GM19099 (cell line): ENCODE data around the gene CDHR4.

Source experiments
- POLR2A ChIP-seq: IDR thresholded peaks from 3 replicates; pipeline ENCODE4 v1.6.1; 2011; ENCODE audit warnings: low read depth; ENCODE audit not compliant: insufficient read length; ENCODE audit errors: extremely low read depth

CDHR4 gene

DNA sequence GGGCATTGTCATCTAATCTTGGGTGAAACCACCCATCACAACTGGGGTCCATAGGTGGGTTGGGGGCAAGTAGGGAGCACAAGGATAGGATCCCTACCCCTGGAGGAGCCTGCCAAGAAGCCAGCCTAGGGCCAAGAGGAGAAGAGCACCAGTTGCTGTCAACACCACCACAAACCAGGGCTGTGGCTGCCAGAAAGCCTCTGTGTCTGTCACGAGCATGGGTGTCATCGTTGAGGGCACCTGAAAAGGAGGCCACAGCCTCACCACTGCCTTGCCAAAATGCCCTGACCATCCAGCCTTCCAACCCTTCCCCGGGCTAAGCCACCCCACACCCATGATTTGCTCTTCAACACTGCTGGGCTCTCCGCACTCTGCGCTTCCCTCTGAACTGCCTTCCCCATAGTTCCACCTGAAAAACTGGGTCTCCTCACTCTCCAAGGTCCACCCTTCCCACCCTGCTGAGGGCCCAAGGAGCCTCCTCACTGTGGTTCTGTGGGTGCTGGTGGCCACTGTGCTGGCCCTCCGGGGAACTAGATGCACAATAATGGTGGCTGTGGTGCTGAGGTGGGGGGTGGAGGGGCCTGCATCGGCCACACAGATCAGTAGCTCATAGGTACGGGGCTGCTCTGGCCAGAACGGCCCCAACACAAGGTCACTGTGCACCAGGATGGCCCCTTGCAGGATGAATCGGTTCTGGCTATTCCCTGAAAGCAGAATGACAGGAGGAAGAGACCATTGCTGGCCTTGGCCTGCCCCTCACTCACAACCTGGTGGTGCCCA lies 7.1 kb downstream of the CDHR4 start:
- no peak for TF ChIP-seq POLR2A

DNA sequence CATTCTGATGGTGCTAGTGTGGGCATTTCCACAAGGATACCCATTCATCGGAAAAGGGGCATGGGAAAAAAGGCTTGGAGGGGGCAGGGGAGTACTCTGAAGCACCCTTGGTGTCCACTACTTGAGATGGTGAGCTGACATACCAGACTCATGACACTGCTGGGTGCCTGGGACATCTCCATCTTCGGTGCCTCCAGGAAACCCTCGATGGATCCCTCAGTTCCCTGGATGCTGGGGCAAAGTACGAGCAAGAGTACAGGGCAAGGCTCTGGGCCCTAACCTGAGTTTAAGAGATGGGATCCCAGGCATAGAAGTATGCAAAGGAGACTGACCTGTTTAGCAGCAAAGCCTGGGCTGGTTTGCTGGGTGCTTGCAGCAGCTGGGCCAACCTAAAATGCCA lies 8.1 kb downstream of the CDHR4 start:
- TF ChIP-seq POLR2A: no peak

DNA sequence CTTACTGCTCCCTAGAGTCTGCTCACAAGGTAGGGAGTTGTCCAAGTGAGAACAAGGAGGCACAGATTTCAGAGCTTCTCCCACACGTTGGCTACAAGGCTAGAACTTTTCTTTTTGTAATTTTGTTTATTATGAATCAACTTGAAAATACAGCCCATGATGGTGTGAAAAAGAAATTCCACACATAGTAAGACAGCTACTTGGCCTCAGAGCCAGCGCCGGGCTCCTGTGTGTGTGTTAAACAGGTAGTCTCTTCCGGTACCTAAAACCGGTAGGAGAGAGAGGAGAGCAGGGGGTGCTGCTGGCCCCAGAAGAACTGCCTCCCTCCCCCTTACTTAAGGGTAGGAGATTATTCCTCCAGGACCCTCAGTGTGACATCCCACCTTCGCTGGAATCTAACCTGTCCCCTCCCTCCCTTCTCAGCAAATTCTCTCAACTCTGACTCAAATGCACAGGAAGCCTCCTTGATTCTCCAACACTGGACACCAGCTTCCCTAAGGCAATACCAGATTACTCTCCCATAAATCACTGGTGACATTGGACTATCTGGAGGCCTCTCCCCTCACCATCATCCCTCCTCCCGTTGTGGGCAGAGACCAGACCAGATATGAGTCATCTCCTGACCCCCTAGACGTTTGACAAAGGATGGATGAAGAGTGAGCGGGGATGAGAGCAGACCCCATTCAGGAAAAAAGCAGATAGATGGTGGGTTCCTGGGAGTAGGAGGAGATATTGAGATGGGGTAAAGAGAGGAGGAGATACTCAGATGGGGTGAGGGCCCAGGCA lies 8.9 kb downstream of the CDHR4 start:
- TF ChIP-seq POLR2A: no peak

DNA sequence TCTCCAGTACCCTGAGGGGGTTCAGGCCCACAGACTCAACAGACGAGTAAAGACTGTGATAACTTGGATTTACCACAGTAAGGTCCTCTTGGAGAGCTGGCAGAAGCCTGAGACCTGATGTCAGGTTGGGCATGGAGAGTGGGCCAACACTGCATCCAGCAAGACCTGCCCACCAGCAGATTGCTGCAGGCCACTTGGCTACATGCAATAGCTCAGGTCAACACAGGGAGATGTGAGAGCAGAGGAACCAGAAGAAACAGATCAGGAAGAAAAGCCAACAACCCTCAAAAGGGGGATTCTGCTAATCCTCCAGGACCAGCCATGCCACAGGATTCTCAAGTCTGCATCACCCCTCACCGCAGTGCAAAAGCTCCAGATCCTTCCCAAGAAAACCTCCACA lies 11.6 kb downstream of the CDHR4 start:
- no peak for TF ChIP-seq POLR2A

GRCh38 chr3:49787536-49787935 lies 12.1 kb downstream of the CDHR4 start:
- TF ChIP-seq POLR2A: no peak

GRCh38 chr3:49787182-49787464 lies 12.6 kb downstream of the CDHR4 start:
- no peak for TF ChIP-seq POLR2A

DNA sequence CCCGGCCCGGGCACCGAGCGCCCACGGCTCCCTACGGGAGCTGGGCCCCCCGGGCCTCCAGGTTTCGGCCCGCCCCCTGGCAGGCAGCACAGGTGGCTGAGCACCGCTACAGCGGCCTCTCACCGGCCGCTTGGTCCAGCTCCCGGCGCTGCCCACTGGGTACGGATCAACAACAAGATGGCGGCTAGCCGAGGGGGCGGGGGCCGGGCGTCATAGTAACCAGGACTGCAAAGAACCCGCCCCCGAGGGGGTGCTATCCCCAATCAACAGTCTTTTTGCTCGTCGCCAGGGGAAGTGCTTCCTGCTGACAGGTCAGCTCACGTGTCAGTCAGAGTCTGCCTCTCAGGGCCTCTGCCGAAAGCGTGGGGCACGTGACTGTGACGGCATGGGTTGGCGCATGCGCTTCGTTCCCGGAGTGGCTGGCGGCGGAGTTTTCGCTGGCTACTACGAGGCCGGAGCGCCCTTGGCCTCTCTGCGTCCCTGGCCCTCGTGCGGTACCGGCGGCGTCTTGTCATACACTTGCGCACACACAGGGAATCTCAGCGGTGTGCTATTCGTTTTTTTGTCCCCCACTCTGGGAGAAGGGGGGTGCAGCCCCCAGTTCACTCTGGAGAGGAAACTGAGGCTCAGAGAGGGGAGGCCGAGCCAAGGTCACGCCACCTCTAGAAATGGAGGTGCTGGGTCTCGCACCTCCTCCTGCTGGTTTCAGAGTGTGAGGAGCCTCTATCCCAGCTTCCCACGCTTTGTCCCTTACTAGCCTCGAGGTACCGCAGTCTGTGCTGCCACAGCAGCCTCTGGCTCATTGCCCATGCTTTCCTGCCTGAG lies 13.1 kb downstream of the CDHR4 start, which contains the start of gene IP6K1:
Gene IP6K1 (minus strand): TSS at position 186 of the 825 bp plus-strand sequence. CDS start 38,502 bp downstream, outside the sequence.
- peak; percentile 95 for TF ChIP-seq POLR2A

DNA sequence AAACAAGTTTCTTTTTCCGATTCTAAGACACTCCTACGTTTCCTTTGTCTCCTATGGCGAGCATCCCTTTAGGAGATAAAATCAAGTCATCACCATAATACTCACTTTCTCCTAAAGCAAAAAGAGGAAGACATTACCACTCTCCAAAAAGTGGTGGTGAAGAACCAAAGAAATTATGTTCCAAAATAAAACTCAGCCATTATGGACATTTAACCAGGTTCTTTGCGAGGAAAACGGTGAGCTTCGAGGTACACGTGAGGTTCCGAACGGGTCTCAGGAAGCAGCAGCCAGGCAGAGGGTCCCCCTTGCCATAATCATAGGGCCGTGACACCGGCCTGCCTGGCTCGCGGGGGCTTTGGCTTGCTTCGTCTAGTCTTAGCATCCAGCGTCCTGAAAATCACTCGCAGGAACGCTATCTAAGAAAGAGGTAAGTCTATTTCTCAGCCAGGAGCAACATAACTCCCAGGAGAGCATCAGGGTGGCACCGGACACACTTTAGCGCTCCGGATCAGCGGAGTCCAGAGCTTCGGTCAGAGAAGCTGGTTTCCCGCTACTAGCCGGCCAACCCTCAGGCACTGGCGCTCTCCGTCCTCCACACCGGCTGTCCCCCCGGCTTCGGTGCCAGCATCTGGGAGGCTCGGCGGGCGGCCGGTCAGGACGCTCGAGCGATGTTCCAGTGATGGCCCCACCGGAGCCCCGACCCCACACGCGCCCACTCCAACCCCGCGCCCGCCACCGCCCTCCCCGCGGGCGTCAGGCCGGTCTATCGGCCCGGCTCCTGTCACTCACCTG lies 13.9 kb downstream of the CDHR4 start:
- TF ChIP-seq POLR2A: no peak

DNA sequence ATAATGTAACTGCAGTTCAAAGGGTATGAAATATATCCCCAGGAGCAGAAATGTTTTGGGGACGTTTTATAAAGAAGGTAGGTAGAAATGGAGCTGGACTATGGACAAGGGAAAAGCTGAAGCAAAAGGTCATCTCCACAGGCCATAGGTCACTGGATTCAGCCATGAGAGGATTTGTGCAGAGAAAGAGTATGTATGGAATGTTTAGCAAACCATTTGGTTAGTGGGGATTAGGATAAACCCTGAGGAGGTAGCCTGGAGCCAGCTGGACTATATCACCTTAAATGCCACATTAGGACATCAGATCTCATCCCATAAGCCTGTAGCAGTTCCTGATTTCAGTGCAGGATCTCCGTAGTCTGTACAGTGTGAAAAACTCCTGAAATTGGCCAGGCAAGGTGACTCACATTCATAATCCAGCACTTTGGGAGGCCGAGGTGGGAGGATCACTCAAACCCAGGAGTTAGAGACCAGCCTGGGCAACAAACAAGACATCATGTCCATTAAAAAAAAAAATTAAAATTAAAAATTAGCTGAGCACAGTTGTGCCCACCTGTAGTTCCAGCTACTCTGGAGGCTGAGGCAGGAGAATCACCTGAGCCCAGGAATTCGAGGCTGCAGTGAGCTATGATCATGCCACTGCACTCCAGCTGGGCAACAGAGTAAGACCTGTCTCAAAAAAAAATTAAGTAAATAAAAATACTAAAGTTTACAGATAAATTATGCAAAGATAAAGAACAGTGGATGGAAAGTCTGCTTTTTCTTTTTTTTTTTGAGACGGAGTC lies 18.1 kb downstream of the CDHR4 start:
- no peak for TF ChIP-seq POLR2A

- no peak for TF ChIP-seq POLR2A
These were observed 19.3 kb downstream of the CDHR4 start for GRCh38 chr3:49780080-49780974.

GRCh38 chr3:49779358-49780079 lies 20.2 kb downstream of the CDHR4 start:
- TF ChIP-seq POLR2A: no peak

- TF ChIP-seq POLR2A: no peak
These were observed 24.1 kb downstream of the CDHR4 start for GRCh38 chr3:49775538-49775937.
